ENCODE measurements around the gene HOXA7. TPM values are rescaled to one million over a fixed set of nuclear protein-coding genes. Genes with fewer than 3 reads are reported as not detected.

The HOXA7 gene
- total RNA-seq, result not detected in 2 replicates

DNA sequence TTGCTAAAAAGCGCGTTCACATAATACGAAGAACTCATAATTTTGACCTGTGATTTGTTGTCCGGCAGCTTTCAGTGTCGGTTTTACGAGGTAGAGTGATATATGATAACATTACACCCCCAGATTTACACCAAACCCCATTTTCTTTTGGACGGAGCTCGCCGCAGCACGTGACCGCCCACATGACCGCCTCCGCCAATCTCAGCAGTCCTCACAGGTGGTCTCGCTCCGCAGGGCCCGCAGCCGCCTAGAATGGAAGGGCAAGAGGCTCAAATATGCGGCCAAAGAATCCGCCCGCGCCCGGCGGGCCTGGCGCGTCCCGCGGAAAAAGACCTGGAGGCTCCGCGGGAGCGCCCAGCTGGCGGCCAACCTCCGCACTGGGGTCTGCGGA is at the start of gene HOXA7:
Gene HOXA7 (minus strand): TSS at position 168 of the 391 bp plus-strand sequence. CDS start 130 bp downstream, at position 38.
- intact Hi-C loops (cut with micrococcal nuclease), result loop anchor here (2.0 kb wide), 1 partner anchor 28 kb away; the partner anchor contains the start of gene HOXA11

DNA sequence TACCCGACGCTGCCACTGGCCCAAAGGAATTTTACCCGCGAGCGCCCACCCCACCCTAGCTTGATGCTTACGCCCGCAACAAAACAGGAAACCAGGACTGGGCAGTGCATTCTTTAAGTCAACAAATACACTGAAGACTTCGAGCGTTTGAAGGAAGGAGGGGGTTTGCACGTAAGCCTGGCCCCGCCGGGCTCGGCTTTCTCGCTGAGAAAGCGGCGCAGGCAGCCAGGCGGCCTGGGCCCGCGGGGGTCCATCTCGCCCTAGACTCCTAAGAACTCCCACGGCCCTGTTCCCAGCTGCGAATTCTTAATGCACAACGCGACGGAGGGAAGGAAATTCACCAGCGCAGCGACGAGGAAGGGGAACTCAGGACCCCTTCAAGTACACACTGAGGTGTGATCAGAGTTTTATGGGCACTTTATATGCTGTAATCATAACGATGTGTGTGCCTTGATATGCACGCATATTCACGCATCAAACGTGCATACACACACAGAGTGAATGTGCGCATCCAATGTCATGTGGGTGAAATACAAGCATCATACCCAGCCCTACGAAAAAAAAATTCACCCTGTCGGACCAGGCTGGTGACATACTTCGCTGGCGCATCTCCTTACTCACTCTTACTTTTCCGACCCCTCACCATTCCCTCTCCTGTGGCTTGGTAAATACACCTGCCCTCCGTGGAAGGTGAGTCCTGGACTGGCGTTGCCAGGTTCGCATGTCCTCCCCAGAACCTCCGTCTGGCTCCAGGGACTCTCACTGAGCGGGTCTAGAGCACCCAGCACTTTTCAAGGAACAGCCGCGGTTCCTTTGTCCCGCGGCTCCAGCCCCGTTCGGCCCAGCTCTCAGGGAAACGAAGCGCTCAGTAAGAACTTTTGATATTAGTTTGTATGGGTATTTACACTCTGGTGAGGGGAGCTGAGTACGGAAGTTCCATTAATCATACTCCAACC is 49.1 kb upstream of the HOXA7 start:
- intact Hi-C loops (cut with micrococcal nuclease), result loop anchor here (2.0 kb wide), 1 partner anchor 21 kb away; the partner anchor contains the start of gene HOXA11

- intact Hi-C loops (cut with micrococcal nuclease), result loop anchor here (2.0 kb wide), 1 partner anchor 20 kb away; the partner anchor contains the start of gene HOXA11
These were observed 48.4 kb upstream of the HOXA7 start for GRCh38 chr7:27204851-27205322.

- intact Hi-C loops (cut with micrococcal nuclease), result loop anchor here (2.0 kb wide), 1 partner anchor 19 kb away; the partner anchor contains the start of gene HOXA11
These were observed 47.6 kb upstream of the HOXA7 start for GRCh38 chr7:27203964-27204594.

- intact Hi-C loops (cut with micrococcal nuclease), result no loop called here
These were observed 47.0 kb upstream of the HOXA7 start for GRCh38 chr7:27203365-27203953.

- intact Hi-C loops (cut with micrococcal nuclease), result no loop called here
These were observed 46.3 kb upstream of the HOXA7 start for GRCh38 chr7:27202862-27203134.

DNA sequence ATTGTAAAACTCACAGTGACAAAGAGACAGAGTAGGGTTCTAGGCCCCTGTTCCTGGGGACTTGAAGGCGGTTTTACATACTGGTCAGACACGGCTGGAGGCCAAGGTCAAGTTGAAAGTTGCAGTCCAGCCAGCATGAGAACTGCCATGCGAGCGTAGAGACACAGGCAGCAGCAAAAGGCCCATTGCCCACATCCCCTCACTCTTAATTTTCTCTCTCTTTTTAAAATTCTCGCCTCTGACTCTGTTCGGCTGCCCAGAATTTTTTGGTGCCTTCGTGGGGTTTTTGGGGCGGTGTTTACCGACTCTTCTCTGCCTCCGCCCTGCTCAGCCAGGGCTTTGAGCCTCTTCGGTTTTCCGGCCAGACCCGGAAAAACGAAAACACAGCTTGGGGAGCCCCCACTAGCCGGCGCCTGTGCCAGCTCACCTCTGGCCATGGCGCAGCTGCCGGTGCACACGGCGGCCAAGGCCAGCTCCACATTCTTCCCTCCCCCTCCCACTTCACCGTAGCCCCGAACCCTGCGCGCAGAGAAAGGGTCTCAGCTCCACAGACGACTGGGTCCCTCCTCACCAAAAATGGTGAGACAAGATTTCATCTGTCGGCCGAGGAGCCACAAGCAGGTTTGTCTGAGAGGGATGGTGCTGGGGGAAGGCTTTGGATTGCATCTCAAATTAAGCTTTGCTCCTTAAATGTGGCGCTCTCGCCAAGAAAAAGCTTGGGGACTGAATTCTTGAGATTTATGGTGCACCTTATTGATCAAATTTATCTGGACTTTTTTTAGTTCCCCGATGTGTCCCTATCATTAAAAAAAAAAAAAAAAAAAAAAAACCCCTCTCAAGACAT is 45.8 kb upstream of the HOXA7 start:
- intact Hi-C loops (cut with micrococcal nuclease), result no loop called here

GRCh38 chr7:27201580-27202017 is 45.1 kb upstream of the HOXA7 start:
- intact Hi-C loops (cut with micrococcal nuclease), result no loop called here

DNA sequence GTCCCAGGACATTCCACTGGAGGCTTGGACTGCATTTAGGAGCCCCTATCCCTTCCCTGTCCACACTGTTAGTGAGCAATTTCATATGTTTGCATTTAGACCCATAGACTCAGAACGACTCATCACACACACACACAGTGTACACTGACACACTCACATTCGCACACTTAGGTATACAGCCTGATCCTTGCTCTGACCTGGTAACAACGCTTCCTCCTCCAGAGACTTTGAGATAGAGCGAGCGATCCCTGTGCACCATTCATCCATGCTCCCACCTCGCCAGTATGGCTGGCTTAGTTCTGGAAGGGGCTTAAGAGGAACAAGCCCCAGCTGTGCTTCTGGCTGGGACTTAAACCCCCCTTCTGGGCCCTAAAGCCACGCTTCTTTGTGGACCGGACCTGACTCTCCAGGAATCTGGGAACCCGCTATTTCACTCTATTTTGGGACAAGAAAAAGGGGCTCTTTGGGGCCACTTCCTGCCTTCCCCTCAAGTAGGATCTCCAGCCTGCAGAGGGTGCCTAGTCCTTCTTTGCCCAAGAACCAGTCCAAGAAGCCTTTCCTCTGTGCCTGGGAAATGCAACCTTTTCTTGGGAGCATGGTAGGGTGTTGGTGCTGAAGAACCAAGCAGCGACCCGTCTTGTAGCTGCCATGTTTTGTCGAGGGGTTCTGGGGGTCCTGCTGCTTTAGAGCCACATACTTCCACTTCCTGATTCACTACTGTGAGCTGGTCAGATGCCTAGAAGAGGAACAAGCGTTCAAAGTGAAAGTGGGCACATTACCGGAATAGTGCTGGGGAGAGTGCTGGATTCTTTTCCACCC is 44.5 kb upstream of the HOXA7 start:
- intact Hi-C loops (cut with micrococcal nuclease), result no loop called here

- intact Hi-C loops (cut with micrococcal nuclease), result loop anchor here (5.0 kb wide), 4 partner anchors 42 to 897 kb away; partner anchors contain the start of gene EVX1
These were observed 43.6 kb upstream of the HOXA7 start, which contains the start of gene HOXA13 for GRCh38 chr7:27199849-27200760. TSS of gene HOXA13 (minus strand) at chr7:27200091. CDS start at chr7:27200077, 14 bp downstream.

GRCh38 chr7:27198871-27199801 is 42.7 kb upstream of the HOXA7 start:
- intact Hi-C loops (cut with micrococcal nuclease), result loop anchor here (5.0 kb wide), 4 partner anchors 43 to 898 kb away; partner anchors contain the start of gene EVX1

DNA sequence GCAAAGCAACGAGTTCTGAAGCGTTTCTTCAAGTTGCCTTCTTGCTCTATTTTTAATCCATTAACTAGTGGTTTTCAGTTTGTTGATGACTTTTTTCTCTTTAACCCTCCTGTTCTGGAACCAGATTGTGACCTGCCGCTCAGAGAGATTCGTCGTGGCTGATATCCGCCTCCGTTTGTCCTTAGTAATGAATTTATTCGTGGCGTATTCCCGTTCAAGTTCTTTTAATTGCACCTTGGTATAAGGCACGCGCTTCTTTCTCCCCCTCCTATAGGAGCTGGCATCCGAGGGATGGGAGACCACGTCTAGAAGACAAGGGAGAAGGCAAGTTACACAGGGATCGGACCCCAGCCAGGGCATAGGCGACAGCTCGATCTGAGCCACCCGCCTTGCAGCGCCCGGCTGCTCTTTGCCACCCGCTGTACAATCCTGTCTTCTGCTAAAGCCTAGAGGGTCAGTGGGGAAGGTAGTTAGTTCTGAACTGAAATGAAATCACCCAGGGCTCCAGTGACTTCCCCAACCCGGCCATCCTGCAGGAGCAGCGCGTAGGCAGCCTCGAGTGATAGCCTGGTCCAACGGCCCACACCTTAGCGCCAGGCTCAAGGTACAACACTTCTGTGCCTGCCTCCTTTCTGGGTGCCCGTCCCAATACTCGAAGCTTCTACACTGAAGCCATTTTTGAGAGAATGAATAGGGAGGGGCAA is 41.8 kb upstream of the HOXA7 start:
- intact Hi-C loops (cut with micrococcal nuclease), result loop anchor here (5.0 kb wide), 4 partner anchors 44 to 899 kb away; partner anchors contain the start of gene EVX1

- intact Hi-C loops (cut with micrococcal nuclease), result loop anchor here (2.0 to 5.0 kb wide), 5 partner anchors 33 to 900 kb away; partner anchors contain the start of genes EVX1 and HOXA9
These were observed 40.9 kb upstream of the HOXA7 start for GRCh38 chr7:27197137-27198042.

DNA sequence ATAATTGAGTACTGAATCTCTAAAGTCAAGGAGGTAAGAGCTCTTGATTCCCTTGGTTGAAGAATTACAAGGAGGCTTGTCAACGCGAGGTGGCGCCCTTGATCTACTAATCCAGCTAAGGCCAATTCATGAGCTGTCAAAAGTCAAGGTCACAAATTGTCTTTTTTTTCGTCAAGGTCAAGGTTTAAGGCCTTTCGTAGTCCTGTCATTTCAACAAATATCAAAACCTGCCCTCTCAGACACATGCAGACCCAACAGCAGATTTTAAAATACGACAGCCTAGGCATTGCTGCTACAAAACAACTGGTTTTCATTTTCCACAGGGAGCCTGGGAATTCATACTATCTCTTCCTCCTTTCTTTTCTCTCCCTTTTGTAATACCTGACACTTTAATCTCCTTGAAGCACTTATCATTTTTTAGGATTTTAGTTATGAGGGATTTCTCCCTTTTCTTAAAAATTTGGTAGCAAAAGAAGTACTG is 39.9 kb upstream of the HOXA7 start:
- intact Hi-C loops (cut with micrococcal nuclease), result loop anchor here (1.0 to 5.0 kb wide), 8 partner anchors 32 to 901 kb away; partner anchors contain the start of genes EVX1 and HOXA9

DNA sequence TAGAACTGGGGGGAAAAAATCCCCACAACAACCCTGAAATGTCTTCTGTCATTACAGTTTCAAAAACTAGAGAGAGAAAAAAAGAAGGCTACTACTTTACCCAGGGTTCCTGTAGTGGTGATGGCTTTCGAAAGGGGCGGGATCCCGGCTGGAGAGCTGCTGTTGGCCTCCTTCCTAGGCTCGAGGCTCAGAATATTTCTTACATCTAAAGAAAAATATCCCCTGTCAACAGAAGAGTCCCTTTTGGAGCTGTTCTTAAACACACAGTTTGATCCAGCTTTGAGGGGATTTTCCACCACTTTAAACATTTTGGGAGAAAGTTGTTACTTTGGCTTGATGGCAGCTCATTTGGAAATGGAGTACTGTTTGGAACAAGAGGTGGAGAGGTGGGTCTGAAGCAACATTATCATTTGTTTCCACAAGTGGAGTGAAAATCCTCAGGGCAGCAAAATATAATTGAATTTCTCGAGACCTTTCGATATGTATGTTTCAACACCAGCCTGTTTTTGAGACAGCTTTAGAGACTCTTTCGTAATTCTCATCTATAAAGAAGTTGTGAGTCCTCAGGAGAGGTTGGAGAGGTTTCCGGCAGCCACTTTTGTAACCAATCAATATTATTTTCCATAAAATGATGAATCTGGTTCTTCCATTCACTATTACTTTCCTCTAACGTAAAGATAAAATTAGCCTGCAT is 38.4 kb upstream of the HOXA7 start:
- intact Hi-C loops (cut with micrococcal nuclease), result loop anchor here (1.0 to 5.0 kb wide), 5 partner anchors 9 to 902 kb away; partner anchors contain the start of gene EVX1

All from T-helper 2 cell treated with Interferon-gamma antibody and Interleukin-4, amounts not matched to agents 100 ng/mL and 5 ng/mL, for 36 hours (primary cell).